ENCODE results near the gene TRIM45.

- TF ChIP-seq CTCF (IDR thresholded peaks at IDR 0.05) (no peak), EP300 (IDR thresholded peaks at IDR 0.05) (no peak), POLR2AphosphoS5 (IDR thresholded peaks at IDR 0.05) (no peak), POLR2A (IDR thresholded peaks at IDR 0.05) (no peak)
Observed at GRCh38 chr1:117116784-117117130, 4.8 kb downstream of the TRIM45 start.

All from stomach (tissue), 4 donors.